Stimulated activated CD4-positive, alpha-beta T cell treated with anti-CD3 and anti-CD28 coated beads, Interleukin-4, amount 100 ng/mL, for 48 hours (primary cell): Measurements from ENCODE around the gene MBTD1.
A peak's percentile ranks its signal among the peaks of the same experiment; 100 is the strongest.
"Not testable (repeated sequence)": the region's sequence is repeated elsewhere in the genome, so short reads cannot be mapped to it uniquely, and the experiment has no call there.

Experiments used
- DNase-seq, 2 donors: peaks; one replicate each; pipeline ENCODE4 v3.0.0-alpha.2; 2020; ENCODE audit warnings: low read depth in 2 of 2

MBTD1 gene

GRCh38 chr17:51189162-51189561 lies 70.7 kb downstream of the MBTD1 start:
- DNase-seq: no peak

- DNase-seq: no peak
Measured at GRCh38 chr17:51188271-51188833, 71.5 kb downstream of the MBTD1 start.

GRCh38 chr17:51185763-51186332 lies 74.0 kb downstream of the MBTD1 start:
- DNase-seq: no peak

- no peak for DNase-seq
Measured at GRCh38 chr17:51184124-51184523, 75.7 kb downstream of the MBTD1 start.

GRCh38 chr17:51180486-51180885 lies 79.4 kb downstream of the MBTD1 start:
- no peak for DNase-seq

GRCh38 chr17:51172030-51172429 lies 87.8 kb downstream of the MBTD1 start:
- DNase-seq: not testable (repeated sequence)

- no peak for DNase-seq
Measured at GRCh38 chr17:51170736-51171135, 89.1 kb downstream of the MBTD1 start.

GRCh38 chr17:51169340-51169739 lies 90.5 kb downstream of the MBTD1 start:
- DNase-seq: no peak

GRCh38 chr17:51166987-51167931 lies 92.6 kb downstream of the MBTD1 start:
- peak; percentile 59 to 73 for DNase-seq

- peak; percentile 56 to 72 for DNase-seq
Measured at GRCh38 chr17:51166198-51166986, 93.5 kb downstream of the MBTD1 start, which contains the start of gene NME2. NME2 (plus strand) TSS chr17:51166411; CDS start chr17:51166831, 420 bp downstream.

GRCh38 chr17:51165680-51166197 lies 94.1 kb downstream of the MBTD1 start:
- DNase-seq: no peak

- DNase-seq: no peak
Measured at GRCh38 chr17:51164911-51165679, 94.8 kb downstream of the MBTD1 start.

GRCh38 chr17:51161541-51161940 lies 98.3 kb downstream of the MBTD1 start:
- DNase-seq: no peak

GRCh38 chr17:51159604-51160003 lies 100.2 kb downstream of the MBTD1 start:
- no peak for DNase-seq

- no peak for DNase-seq
Measured at GRCh38 chr17:51155416-51155815, 104.4 kb downstream of the MBTD1 start.

GRCh38 chr17:51154176-51154575 lies 105.7 kb downstream of the MBTD1 start:
- no peak for DNase-seq

- DNase-seq: peak; percentile 94 to 95
Measured at GRCh38 chr17:51153210-51154072, 106.4 kb downstream of the MBTD1 start, which contains the start of gene NME1. NME1 (plus strand) TSS chr17:51153559; CDS start chr17:51155655, 2,096 bp downstream.

- DNase-seq: no peak
Measured at GRCh38 chr17:51152766-51153209, 107.1 kb downstream of the MBTD1 start.

GRCh38 chr17:51150932-51151331 lies 108.9 kb downstream of the MBTD1 start:
- DNase-seq: no peak

GRCh38 chr17:51149163-51149562 lies 110.7 kb downstream of the MBTD1 start:
- DNase-seq: no peak
